ENCODE data around the gene DNAH1.

Gene DNAH1

GRCh38 chr3:52290596-52291507 lies 25.3 kb upstream of the DNAH1 start:
- DNase-seq (ENCODE audit: low read depth) = no peak

DNA sequence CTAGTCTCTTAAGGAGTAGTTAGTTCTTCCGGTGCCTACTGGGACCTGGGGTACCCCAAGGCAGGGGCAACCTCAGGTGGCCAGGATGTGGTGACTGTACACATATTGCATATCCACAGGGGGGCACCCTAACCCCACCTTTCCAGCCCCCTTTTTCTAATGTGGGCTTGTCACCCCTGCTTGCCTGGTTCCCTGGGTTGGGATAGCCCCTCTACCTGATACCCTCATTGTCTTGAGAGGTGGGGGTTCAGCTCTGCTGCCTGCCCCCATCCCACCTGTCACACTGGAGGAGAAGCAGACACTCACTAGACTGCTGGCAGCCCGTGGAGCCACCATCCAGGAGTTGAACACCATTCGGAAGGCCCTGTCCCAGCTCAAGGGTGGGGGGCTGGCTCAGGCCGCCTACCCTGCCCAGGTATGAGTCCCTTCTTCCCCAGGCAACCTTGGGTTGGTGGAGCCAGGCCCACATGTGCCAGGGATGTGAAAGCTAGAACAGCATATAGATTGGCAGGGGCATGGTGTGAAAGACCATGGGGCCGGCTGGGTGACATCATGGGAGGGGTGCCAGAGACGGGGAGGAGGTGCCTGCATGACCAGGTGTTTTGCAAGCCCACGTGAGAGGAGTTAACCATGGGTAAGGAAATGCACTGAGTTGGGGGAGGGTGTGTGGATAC lies 24.5 kb upstream of the DNAH1 start:
- DNase-seq (ENCODE audit: low read depth) = peak; percentile 27

- DNase-seq (ENCODE audit: low read depth) = no peak
These were observed 23.7 kb upstream of the DNAH1 start for GRCh38 chr3:52292247-52293065.

DNA sequence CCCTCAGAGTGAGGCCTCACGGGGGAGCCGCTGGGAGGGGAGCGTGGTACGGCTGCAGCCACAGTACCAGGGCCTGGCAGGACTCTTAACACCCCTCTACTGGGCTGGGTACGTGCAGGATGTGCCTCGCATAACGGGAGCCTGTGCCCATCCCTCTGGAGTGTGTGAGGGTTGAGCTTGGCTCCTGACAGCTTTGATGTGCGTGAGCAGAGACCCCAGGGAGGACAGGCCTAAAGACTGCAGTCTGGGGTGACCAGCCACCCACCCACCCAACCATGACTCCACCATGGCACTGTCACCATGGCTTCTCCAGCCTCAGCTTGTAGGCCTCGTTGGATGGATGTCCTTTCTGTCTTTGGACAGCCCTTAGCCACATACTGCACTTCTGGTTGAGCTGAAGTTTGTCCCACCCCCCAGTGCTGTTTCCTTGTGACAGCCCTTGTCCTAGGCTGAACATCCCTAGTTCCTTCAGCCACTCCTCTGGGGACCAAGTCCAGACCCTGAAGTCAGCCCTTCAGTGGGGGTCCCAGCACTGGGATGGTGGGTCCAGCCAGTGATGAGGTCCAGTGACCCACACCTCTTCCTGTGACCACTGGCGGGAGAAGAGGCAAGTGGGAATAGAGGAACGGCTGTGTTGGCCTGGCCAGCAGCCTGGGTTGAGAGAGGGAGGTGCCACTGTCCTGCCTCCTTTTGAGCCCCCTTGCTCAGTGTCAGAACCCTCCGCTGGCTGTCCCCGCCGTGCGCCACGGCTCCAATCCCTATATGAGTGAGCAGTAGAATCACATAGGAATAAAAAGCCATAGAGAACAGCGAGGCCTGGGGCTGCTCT lies 22.4 kb upstream of the DNAH1 start:
- DNase-seq (ENCODE audit: low read depth) = no peak

GRCh38 chr3:52294320-52295150 lies 21.6 kb upstream of the DNAH1 start:
- DNase-seq (ENCODE audit: low read depth) = no peak

DNA sequence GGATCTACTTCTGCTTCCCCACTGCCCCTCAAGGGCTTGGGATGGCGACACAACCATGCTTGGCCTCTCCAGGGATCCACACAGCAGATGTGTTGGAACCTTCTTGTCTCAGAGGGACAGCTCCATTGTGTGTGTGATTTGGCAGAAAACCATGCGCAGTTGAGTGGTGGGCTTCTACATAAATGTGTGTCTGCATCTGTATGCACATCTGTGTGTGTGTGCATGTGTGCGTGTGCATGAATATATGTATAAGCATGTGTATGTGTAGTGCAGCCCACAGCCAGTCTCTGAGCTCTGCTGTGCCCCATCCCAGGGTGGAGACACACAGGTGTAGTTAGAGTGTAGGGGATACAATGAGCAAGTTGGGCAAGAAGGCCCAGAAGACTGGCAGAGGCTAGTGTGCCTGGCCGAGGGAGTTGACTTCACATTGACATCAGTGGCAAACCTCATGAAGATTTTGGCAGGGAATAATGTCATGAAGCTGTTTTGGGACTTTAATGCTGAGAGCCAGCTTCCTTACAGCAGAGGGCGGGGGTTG lies 20.4 kb upstream of the DNAH1 start:
- no peak for DNase-seq (ENCODE audit: low read depth)

- DNase-seq (ENCODE audit: low read depth) = no peak
These were observed 18.6 kb upstream of the DNAH1 start for GRCh38 chr3:52297242-52298148.

- DNase-seq (ENCODE audit: low read depth) = no peak
These were observed 17.7 kb upstream of the DNAH1 start for GRCh38 chr3:52298149-52299098.

- DNase-seq (ENCODE audit: low read depth) = no peak
These were observed 16.8 kb upstream of the DNAH1 start for GRCh38 chr3:52299247-52299878.

DNA sequence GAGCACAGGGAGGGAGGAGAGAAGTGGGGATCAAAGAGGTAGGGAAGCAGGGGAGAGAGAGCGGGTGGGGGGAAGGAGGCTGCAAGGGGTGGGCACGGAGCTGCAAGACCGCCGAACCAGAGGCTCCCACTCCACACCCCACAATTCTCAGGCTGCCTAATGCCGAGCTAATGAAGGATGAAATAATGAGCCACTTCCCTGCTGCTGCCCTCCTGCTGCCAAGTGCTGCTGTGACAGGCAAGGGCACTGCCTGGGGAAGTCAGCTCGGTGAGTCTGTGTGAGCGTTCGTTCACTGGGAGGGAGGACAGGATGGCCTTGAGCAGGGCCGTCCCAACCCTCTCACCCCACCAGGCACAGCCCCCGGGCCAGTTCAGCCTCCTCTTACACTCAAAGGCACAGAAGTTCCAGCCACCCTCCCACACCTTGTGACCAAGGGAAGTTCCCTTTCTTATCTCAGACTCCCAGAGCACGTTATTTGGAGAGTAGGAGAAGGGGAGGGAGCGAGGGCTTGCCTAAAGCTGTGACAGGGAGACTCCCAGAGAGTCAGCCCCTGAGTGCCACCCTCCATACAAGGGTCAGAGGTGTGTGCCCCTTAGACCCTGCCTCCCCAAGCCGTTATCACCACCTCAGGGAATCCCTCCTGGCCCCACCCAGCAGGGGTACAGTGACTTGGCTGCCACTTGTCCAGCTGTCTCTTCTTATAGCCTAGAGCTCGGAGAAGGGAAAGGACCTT lies 16.1 kb upstream of the DNAH1 start:
- no peak for DNase-seq (ENCODE audit: low read depth)

- no peak for DNase-seq (ENCODE audit: low read depth)
These were observed 13.5 kb upstream of the DNAH1 start for GRCh38 chr3:52302426-52303145.

GRCh38 chr3:52303811-52304210 lies 12.3 kb upstream of the DNAH1 start:
- DNase-seq (ENCODE audit: low read depth) = no peak

DNA sequence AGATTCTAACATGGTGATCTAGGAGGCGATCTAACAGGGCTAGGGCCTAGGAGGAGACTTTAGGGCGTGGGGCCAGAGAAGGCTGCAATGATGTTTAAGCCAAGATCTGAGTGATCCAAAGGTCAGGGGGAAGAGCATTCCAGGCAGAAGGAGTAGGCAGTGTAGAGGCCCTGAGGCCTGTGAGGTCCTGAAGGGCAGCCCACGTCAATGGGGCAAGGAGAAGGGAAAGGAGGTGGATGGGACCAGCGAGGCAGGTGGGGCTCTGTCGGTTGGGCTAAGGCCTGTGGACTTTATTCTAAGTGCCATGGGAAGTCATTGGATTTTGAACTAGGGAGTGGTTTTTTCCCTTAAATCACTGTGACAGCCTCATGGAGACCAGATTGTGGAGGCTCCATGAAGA lies 10.2 kb upstream of the DNAH1 start:
- DNase-seq (ENCODE audit: low read depth) = no peak

GRCh38 chr3:52306978-52307377 lies 9.1 kb upstream of the DNAH1 start:
- DNase-seq (ENCODE audit: low read depth) = no peak

- DNase-seq (ENCODE audit: low read depth) = no peak
These were observed 7.8 kb upstream of the DNAH1 start for GRCh38 chr3:52308308-52308707.

- peak; percentile 28 for DNase-seq (ENCODE audit: low read depth)
These were observed 5.1 kb upstream of the DNAH1 start for GRCh38 chr3:52310861-52311575.

Data from activated T-cell treated with anti-CD3 and anti-CD28 coated beads for 48 hours (primary cell).